ENCODE results near the gene C1QTNF12.

The C1QTNF12 gene

DNA sequence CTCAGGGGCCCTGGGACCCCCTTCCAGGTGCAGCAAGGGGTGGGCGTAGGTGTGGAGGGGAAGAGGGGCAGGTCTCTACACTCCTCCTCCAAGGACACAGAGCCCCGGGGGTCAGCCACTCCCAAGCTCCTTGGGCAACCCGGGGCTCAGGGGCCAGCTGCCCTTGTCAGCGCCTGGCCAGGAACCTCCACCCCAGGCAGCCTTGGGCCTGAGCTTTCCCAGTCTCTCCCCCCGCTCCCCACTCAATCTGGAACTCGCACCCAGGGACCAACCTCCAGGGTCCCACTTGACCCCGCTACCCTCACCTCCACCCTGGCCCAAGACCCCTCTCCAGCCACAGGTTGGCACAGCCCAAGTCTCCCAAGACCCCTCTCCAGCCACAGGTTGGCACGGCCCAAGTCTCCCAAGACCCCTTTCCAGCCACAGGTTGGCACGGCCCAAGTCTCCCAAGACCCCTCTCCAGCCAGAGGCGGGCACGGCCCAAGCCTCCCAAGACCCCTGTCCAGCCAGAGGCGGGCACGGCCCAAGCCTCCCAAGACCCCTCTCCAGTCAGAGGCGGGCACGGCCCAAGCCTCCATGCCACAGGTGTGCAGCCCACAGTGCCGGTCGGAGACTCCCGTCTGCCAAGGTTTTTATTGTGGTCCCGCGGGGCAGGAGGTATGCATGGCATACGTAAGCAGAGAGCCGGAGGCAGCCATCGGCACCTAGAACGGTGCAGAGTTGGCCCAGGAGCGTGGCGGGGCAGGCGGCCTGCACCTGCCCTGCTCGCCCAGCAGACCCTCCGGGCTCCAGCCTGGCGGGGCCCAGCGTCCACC is 35.6 kb downstream of the C1QTNF12 start:
- DNase-seq = no peak

DNA sequence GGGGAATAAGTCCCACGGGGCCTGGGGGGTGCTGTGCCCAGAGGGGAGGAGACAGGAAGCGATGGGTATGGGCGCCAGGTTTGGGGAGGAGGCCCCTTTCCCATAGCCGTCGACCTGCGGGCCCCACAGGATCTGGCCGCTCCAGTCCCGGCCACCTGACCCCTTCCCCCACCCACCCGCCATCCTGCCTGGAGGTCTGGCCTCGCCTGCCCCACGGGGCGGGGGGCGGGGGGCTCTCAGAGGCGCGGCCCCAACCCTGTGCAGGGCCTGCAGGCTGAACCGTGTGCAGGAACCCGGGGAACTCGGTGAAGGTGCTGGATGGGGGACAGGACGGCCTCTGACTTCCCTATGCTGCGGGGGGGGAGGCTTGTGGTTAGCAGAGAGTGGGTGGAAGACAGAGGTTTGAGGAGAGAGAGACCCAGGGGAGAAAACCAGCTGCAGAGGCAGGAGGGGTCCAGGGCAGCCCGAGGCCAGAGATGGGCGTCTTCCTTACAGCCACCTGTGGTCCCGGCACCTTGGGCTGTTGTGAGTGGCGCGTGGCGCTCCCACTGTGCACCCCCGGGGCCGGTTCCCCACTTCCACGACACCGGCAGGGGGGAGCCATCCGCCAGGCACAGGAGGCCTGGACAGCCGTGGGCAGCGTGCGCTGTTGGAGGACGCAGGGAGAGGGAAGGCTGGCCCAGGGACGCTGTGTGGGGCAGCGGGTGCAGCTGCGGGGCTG is 37.6 kb downstream of the C1QTNF12 start:
- no peak for DNase-seq

DNA sequence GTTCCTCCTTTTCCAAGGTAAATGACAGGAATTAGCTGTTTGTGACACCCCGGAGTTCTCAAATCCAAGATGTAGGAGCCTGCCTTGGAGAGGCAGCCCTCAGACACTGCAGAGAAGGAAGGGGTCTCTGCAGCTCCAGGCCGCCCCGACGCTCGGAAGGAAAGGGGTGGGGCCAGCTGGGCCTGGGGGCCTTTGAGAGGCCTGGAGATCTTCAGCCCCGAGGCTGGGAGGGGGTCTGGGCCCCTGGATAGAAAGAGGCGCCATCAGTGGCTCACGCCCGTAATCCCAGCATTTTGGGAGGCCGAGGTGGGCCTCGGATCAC is 39.0 kb downstream of the C1QTNF12 start:
- no peak for DNase-seq

DNA sequence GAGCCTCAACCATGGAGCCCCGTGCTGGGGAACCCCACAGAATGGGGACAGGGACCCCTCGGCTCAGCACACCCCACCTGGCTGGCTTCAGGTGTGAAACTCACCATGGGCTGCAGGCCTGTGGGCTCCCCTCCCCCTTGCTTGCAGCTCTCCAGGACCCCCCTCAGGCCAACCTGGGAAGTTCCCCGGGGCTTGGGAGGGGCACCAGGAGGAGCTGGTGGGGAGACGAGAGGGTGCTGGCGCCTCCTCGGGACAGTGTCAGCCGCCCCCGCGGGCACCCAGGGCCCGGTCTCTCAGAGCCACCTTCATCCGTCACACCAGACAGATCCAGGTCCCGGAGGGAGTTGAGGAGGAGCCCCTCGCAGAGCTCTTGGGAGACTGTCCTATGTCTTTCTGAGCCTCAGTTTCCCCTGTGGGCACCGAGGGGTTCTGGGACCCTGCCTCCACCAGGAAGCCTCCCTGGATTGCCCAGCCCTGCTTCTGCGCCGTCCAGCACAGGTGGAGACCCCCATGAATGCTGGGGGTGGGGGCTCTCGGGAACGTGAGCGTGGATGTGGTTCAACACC is 39.5 kb downstream of the C1QTNF12 start:
- DNase-seq = no peak

DNA sequence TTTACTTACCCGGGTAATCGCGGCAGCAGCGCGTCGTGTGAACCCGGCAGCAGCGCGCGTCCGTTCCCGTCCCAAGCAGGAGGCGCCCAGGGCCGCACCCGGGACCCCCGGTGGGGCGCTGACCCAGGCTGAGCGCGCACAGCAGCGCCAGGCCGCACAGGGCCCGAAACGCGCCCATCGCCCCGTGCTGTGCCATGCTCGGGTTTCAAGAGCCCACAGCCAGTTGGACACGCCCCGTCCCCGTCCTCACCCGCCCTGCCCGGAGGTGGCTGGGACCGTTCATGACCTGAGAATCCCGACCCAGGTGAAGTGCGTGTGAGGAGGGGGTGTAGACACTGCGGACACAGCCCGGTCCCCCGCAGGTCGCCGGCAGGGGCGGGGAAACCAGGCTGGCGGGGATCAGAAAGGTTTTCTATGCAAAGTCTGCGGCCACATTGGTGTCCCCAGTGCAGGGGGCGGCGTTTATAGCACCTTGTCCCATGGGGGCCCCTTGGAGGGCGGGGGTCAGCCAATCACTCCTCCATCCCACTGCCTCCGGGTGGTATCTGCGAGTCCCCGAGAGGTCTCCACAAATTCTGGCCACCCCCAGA is 40.1 kb downstream of the C1QTNF12 start, which contains the start of gene TNFRSF18:
TNFRSF18 (minus strand) TSS at position 217 of the 590 bp plus-strand sequence; CDS start at position 196, 21 bp downstream.
- no peak for DNase-seq

DNA sequence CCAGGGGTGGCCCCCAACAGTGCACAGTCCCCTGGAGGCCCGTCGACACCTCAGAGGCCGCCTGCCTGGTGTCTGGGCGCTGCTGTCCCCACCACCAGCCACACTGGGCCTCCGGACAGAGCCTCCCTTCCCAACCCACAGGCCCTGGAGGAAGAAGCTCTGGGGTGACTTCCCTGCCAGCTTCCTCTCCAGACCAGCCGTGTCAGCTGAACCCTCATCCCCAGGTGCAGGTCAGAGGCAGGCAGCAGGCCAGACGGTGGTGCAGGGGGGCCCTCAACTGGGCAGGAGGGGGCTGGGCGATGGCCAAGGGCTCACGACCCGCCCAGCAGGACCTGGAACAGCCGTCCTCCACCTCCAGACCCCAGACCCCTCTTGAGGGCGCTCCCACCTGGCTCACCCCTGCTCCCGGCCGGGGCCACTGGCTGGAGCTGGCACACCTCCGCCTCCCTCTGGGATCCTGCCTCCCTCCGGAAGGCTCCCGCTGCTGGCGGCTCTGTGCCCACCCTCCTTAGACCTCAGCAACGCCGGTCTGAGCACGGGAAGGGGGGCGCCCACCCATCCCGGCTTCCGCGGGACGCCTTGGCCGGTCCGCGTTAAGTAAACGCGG is 40.6 kb downstream of the C1QTNF12 start:
- DNase-seq = no peak

DNA sequence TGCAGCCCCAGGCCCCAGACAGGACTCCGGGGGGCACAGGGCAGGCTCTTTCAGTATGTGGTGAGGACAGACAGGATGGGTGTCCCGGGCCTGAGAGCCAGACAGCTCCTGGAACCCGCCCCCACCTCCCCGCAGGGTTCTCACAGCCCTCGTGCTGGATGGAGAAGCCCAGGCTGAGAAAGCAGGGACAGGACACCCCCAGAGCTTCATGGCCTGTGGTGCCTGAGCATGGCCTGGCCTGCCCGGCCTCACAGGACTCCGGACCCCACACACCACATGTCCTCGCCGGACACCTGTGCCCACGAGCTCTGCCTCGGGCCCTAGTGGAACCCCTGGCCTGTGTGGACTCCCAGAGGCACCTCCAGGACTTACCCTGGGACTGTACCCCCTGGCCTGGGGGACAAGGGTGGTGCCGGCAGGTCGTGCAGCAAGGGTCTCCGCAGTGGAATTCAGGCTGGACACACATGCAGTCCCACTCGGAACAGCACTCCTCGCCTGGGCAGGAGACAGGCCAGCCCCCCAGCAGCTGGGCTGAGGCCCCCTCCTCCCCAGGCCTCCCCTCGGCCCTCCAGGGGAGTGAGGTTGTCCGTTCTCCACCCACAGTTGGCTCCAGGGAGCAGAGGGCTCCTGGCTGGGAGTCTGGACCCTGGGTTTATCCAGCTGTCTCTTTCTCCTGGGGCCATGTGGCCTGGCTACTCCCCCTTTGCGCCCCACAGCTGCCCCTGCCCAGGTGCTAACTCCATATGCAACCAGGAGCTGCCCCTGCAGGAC is 41.3 kb downstream of the C1QTNF12 start:
- DNase-seq = no peak

DNA sequence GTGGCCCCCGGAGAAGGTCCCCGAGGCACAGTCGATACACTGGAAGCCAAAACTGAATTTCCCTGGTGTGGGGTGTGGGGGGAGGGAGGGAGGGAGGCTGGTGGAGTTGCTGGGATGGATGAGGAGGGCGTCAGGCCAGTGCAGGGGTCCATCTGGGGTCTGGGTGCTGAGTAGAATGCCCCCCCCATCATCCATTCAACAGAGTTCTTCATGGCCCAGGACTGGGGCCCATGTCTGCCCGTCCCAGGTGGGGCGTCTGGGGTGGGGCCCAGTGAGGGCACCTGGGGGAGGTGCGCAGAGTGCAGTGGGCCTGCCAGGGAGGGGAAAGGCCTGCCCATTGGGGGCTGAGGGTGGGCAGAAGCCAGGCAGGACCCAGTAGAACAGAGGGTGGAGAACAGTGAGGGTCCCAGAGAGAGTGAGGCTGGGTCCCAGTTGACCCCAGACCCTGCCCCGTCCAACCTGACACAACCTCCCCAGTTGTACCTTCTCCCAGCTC is 42.0 kb downstream of the C1QTNF12 start:
- no peak for DNase-seq

DNA sequence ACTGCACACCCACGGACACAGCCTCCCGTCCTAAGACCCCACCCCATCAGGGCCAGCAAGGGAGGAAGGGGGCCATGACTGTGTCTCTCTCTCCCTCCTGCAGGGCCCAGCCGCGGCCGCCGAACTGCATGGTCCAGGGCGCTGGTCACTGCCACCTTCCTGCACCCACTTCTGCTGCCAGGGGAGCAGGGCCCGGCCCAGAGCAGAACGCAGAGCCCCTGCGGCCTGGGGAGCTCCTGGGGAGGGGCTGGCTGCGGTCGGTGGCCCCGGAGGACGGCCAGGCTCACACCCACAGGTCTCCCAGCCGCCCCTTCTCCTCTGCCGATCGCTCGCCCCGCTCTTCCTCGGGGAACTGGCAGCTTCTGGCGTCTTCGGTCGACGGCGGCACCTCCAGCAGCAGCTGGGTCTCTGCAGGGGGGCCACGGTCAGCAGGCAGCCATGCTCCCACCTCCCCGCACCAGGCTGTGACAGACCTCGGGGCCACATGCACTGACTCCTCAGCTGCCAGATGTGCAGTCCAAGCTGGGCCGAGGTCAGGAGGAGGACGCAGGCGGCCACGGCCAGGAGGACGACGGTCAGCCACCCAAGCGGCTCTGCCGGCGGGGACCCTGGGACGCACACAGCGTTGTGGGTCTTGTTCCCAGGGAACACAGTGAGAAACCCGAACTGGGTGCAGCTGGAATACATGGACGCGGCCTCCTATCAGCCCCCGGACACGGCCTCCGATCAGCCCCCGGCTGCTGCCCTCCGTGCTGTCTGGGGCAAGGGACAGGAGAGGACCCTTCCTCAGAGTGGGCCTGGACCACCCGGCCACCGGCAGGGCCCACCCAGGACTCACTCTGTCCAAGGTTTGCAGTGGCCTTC is 42.7 kb downstream of the C1QTNF12 start:
- DNase-seq = no peak

DNA sequence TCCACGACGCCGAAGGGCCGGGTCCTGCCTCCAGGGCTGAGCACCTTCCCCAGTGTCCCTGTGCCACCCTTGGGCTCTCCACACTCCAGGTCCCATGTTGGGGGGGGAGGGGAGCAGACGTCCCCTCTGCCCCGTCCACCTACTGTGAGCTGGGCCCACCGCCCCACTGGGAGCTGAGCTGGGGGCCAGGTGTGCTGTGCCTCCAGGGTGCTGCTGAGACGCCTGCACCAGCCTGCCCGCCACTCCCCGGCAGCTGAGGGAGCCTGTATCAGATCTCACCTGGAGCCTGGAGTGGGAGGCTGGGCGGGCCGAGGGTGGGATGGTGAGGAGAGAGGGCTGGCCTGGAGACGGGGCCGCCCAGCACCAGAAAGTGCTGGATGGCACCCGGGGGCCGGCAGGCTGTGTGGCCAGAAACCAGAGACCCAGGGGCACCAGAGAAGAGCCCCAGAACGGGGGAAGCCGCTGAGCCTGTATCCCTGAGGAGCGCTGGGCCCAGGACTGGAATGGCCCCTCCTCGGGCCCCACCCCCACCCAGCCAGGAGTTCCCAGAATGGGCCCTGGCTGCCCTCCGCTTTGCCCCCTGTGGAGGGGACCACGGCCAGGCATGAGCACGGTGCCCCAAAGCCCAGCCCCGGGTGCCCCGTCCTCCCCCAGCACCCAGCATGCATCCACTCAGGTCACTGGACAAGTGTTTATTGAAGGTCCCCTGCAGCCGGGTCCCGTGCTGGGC is 43.5 kb downstream of the C1QTNF12 start:
- DNase-seq = no peak

DNA sequence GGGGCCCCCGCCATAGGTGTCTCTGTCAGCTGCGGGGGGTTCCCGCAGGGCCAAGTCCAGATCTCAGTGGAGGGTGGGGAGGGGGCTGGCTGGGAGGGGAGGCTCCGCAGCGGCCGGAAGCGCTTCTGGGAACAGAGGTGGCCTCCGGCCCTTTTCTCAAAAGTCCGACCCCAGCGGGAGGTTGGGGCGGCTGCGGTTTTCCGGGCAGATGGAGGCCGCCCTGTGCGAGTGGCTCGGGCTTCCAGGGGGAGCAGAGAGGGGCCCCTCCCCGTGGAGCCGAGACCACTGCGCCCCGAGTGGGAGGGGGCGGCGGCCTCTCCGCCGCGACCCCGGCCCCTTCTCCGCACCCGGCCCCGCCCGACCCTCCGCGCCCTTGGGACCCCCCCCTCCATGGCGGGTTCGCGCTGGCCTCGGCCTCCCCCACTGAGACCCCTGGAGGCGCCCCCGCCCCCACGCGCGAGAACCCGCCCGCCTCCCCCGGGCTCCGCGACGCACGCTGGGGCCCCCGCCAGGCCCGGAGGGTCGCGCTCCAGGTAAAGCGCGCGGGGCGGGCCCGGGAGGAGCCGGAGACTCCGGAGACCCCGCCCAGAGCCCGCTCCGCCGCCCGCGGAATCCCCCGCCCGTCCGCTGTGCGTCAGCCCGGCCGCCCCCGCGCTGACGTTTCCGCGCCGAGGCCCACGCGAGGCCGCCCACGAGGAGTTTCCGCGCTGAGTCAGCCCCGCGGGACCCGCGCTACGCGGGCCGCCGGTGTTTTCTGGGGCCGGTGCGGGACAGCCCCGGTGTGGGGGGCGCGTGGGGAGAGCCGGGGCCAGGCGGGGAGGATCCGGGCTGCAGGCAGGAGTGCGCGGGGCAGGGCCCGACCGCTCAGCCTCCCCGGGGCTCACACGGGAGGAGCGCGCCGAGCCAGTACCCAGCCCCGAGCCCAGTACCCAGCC is 45.4 kb downstream of the C1QTNF12 start:
- DNase-seq = no peak

DNA sequence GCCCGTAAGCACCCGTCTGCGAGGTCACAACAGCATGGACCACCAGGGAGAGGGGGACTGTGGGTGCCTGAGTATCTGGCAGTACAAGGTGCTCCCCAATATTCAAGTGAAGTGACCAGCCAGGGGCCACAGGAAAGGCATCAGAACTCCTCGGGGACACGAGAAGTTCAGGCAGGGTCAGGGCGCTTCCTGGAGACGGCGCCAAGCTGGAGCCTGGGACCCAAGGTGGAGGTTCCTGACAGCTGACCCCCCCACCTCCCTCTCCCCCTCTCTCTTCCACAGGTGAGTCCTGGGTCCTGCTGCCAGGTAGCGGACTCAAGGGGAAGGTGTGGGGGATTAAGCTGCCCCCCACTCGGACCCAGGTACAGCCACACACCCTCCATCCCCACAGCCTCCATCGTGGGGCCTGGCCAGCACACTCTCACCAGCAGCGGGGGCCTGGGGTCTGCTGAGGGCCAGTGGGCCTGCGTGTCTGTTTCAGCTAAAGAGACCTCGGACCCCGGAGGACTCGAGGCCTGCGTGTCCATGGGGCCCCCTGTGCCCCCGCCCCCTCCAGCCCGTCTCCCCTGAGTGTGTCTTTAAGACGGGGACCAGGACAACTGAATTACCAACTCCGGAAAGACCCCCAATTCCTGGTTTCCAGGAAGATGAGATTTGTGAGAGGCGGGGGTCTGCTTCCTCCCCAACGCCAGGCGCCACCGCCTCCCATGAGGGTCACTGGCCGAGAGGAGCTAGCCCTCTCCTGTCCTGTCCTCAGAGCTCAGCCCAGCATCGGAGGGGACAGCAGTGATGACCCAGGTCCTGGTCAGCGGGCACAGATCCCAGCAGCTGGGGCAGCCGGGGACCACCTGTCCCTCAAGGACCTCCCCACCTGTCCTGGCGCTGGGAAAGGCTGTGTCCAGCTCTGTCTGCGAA is 46.3 kb downstream of the C1QTNF12 start:
- DNase-seq = no peak

DNA sequence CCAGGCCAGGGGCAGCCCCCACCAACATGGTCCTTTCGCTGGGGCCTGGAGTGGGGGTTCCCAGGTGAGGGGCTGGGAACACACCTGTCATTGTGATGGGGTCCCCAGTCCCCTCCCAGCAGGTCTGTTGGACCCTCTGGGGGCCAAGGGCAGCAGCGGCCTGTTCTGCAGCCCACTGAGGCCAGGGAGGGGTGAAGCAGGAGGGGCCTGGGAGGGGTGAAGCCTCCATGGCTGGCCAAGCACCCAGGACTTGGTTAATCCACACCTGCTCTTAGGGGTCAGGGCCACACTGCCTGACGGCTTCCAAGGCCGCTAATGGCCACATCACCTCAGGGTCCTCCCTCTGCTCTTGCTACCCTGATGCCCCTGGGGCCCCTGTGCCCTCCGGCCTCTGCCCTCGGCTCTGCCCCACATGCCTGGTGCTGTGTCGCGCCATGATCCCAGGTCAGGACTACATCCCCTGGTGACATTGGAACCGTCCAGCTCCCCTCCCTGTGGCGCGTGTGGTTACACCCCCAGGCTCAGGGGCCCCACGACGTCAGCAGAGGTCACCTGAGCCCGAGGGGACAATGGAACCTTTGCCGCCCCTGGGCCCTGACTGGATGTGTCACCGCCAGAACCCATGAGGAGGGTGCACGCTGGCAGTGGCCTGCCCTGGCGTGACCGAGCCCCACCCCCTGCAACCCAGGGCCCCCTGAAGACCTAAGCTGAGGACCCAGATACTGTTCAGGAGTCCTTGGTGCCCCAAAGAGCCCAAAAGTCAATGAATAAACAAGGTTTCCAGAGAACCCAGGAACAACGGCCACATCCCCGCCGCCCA is 47.2 kb downstream of the C1QTNF12 start:
- DNase-seq = no peak

DNA sequence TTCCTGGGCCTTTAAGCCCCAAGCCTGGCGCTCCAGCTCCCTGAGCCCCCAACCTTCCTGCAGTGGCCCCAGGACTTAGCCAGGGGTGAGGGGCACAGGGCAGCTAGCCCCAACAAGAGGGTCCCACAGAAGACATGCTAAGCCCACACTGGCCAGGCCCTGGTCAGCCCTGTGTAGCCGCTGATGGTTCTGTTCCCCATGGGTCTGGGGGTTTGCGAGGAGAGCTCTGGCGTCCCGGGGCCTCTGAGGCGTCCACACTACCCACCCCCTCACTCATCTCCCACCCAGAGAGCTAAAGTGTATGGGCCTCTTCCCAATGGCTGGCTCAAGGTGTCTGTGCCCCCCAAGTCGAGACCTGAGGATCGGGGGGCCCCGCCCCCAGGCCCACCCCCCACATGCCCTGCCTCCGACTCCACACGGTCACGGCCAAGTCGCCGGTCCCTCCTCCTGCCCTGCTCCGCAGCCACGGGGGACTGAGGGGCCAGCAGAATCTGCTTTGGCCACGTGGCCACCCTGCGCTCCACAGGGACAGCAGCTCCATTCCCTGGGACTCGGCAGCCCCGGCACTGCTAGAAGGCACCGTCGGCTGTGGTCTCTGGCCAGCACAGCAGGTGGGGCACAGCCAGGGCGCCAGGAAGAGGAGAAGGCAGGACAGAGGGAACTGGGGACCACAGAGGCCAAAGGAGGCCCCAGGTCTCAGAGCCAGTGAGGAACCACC is 47.9 kb downstream of the C1QTNF12 start:
- no peak for DNase-seq

DNA sequence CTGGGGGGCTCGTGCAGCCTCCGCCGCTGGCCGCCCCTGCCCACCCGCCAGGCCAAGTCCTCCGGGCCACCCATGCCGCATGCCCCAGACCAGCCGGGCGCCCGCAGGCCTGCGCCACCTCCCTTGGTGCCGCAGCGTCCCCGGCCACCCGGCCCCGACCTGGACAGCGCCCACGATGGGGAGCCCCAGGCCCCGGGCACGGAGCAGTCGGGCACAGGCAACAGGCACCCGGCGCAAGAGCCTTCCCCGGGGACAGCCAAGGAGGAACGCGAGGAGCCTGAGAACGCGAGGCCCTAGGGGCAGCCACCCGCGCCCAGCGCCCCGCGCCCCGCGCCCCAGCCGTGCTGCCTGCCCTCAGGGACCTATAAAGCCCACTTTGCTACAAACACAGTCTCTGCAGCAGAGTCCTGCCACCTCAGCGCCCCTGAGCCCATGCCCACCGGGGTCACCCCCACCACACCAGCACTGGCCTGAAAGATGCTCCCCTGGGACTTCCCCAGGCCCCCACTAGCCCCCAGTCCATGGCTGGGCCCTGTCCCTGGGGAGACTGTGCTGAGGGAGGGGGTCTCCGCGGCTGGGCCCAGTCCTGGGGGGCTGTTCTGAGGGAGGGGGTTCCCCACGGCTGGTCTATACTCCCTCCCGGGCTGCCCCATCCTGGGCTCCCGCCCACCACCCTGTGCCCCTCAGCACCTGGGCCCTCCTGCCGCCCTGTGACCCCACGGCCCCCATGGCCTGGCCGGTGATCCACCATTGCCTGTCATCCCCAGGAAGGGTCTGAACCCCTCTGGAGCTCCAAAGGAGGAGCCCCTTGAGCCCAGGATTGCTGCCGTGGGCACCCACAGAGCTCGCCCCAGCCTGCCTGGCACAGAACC is 48.7 kb downstream of the C1QTNF12 start:
- no peak for DNase-seq

DNA sequence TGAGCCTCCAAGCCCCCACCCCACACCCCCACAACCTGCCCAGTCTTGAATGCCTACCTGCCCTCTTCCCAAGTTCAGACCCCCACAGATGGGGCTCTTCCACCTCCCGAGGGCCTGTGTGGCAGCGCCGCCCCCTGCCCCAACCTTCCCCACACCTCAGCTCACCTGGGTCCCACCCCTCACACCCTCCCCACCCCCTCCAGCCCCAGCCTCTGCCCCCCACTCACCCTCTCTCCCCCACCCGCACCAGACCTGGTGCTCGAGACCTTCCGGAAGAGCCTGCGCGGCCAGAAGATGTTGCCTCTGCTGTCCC is 49.4 kb downstream of the C1QTNF12 start:
- DNase-seq = no peak
